ENCODE data around the gene CRADD. TPM values are rescaled to one million over a fixed set of nuclear protein-coding genes. Genes with fewer than 3 reads are reported as not detected.

Gene CRADD
- total and polyA plus RNA-seq, 8 donors: 8.4 to 21.4 (median 10.3) TPM

DNA sequence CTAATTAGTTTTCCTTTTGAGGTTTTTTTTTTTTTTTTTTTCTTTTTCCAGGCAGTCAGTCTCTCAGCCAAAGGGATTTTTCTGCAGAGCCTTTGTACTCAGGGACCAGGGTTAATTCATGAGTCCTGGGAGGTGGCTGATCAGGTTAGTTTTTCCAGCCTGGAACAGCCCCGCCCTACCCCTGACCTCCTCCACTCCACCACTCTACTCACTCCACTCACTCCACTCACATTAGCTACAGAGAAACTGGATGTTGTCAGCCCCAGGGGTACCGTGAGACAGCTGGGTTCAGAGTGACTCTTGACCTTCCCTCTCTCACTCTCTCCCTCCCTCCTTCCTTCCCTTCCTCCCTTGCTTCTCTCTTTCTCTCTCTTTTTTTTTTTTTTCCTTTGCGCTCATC is 161.0 kb downstream of the CRADD start:
- Histone ChIP-seq H3K27me3 (no peaks in the 10 kb centered on the region), H3K27ac (no peak overlapping the region), H3K9me3 (no peaks in the 10 kb centered on the region), H3K4me1 (no peaks in the 10 kb centered on the region), H3K36me3 (no peaks in the 10 kb centered on the region), H3K4me3 (no peak overlapping the region)
- DNase-seq: no peak
- TF ChIP-seq, protein P1, sequence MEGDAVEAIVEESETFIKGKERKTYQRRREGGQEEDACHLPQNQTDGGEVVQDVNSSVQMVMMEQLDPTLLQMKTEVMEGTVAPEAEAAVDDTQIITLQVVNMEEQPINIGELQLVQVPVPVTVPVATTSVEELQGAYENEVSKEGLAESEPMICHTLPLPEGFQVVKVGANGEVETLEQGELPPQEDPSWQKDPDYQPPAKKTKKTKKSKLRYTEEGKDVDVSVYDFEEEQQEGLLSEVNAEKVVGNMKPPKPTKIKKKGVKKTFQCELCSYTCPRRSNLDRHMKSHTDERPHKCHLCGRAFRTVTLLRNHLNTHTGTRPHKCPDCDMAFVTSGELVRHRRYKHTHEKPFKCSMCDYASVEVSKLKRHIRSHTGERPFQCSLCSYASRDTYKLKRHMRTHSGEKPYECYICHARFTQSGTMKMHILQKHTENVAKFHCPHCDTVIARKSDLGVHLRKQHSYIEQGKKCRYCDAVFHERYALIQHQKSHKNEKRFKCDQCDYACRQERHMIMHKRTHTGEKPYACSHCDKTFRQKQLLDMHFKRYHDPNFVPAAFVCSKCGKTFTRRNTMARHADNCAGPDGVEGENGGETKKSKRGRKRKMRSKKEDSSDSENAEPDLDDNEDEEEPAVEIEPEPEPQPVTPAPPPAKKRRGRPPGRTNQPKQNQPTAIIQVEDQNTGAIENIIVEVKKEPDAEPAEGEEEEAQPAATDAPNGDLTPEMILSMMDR (IDR thresholded peaks at IDR 0.05): no peak
- ATAC-seq: peak; percentile 65
- intact Hi-C loops (cut with DNase I): no loop called here

DNA sequence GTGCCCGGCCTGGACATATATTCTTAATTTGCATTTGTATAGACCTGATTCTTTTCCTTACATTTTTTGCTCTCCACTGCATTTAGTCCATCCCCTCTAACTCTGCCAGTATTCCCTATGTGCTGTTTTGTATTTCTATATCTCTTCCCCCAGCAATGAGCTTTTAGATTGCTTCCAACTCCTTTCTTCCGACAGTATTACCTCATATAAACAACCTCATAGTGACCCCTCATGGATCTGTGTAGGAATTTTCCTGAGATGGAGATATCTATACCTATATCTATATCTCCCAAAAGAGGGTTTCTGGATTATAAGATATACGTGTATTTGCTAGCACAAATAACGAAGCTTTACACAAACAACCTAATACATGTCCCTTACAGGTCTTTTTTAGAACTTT is 161.9 kb downstream of the CRADD start:
- Histone ChIP-seq H3K9me3 (no peaks in the 10 kb centered on the region), H3K27me3 (no peaks in the 10 kb centered on the region), H3K27ac (no peak overlapping the region), H3K4me1 (no peaks in the 10 kb centered on the region), H3K36me3 (no peaks in the 10 kb centered on the region), H3K4me3 (no peak overlapping the region)
- no peak for ATAC-seq
- no peak for DNase-seq
- intact Hi-C loops (cut with DNase I): no loop called here
- TF ChIP-seq, protein P1 (IDR thresholded peaks at IDR 0.05): no peak

DNA sequence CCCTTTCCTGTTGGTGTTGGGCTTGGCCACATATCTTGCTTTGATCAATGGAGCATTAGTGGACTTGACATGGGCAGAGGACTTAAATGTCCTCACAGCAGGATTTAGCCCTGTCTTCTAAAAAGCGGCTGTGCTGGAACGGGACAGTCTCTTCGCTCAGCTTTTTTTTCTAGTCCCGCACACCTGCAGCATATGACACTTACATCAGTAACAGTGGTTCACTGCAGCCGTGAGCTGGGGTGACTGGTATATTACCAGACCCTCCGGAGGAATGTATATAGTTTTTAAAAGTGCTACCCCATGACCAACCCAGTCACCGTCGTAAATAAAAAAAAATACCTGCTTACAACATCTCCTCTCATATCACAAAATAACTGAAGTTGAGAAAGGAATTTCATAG is 164.5 kb downstream of the CRADD start:
- TF ChIP-seq, protein P1 (IDR thresholded peaks at IDR 0.05): no peak
- no peaks in the 10 kb centered on the region for H3K36me3 ChIP-seq
- DNase-seq (no peak), ATAC-seq (no peak)
- intact Hi-C loops (cut with DNase I): no loop called here
- no peak overlapping the region for H3K4me3 ChIP-seq
- no peaks in the 10 kb centered on the region for H3K4me1 ChIP-seq
- H3K27me3 ChIP-seq: no peaks in the 10 kb centered on the region
- H3K27ac ChIP-seq: no peak overlapping the region
- no peaks in the 10 kb centered on the region for H3K9me3 ChIP-seq

DNA sequence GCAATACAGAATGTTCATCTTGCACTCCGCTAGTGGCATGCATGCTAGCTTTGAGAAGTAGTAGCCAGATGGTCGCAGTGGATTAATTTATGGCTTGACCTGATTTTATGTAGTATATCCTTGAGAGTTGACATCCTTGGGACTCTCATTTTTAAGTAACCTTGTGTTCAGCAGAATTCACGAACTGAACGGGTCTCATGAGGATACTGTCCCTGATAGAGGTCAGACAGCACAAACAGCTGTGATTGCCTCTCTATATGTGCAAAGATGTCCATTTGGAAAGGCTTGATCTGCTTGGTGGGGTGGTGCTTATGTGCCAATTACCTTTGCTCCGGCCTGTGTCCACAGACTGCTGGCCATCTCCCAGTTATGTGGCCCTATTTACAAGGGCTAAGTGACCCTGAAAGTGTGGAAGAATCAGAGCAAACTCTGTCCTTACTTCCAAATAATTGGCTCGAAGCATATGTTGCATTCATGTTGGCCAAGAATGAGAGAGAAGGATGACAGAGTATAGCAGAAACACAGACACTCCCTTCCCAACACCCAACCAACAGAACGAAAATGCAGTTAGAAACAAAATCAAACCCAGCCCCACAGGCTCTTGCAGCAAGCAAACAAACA is 167.1 kb downstream of the CRADD start:
- Histone ChIP-seq H3K4me1 (peaks cover 0 to 22% of the 10 kb centered on the region in 2 donors), H3K36me3 (no peaks in the 10 kb centered on the region), H3K4me3 (no peak overlapping the region), H3K9me3 (no peaks in the 10 kb centered on the region), H3K27ac (no peak overlapping the region), H3K27me3 (no peaks in the 10 kb centered on the region)
- intact Hi-C loops (cut with DNase I): no loop called here
- TF ChIP-seq, protein P1 (IDR thresholded peaks at IDR 0.05): no peak
- DNase-seq (peak in 1 of 4 donors; percentile 51), ATAC-seq (no peak)

DNA sequence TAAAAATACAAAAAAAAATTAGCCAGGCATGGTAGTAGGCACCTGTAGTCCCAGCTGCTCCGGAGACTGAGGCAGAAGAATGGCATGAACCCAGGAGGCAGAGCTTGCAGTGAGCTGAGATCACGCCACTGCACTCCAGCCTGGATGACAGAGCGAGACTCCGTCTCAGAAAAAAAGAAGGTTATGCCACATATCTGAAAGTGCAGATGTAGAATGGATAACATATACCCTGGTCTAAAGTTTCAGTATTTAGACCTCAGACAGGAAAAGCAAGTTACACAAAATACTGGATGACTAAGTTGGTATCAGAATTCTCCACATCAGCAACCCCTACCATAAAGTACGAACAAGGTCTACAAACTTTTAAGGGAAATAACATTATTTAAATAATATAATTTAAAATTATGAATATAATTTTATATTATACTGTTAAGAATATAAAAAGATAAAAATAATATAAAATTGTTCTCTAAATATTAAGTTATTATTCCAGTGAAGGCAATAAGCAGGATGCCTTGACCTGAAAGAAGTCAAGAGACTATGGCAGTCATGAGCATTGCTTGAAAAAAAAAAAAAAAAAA is 169.9 kb downstream of the CRADD start:
- no peaks in the 10 kb centered on the region for H3K9me3 ChIP-seq
- TF ChIP-seq, protein P1 (IDR thresholded peaks at IDR 0.05): no peak
- peaks cover 0 to 24% of the 10 kb centered on the region in 2 donors for H3K4me1 ChIP-seq
- peak overlapping the region in 1 of 2 donors; percentile 94 for H3K27ac ChIP-seq
- no peak for DNase-seq
- intact Hi-C loops (cut with DNase I): no loop called here
- H3K4me3 ChIP-seq: no peak overlapping the region
- ATAC-seq: no peak
- no peaks in the 10 kb centered on the region for H3K36me3 ChIP-seq
- H3K27me3 ChIP-seq: no peaks in the 10 kb centered on the region

Data from left lung (tissue), 10 donors.